Transverse colon (tissue), 4 donors: Measurements from ENCODE around the gene EYS.

Experiments
- CTCF ChIP-seq, 5 experiments: fragments of 200-600 bp in 3 of 5; fragments of 450-650 bp in 2 of 5; sonication (generic) in 3 of 5; IDR thresholded peaks; 1 replicate in 2 of 5; 2 replicates in 3 of 5; pipeline ENCODE4 v1.5.1; 2016 to 2017; ENCODE audit warnings: antibody characterized with exemption in 5 of 5, inconsistent platforms in 3 of 5, mild to moderate bottlenecking in 2 of 5, moderate library complexity in 1 of 5
- EP300 ChIP-seq: sonication (generic); formaldehyde crosslinking; IDR thresholded peaks from one replicate; pipeline ENCODE4 v1.6.1; 2017; ENCODE audit warnings: antibody characterized with exemption, low read depth
- POLR2A ChIP-seq: fragments of 450-650 bp; IDR thresholded peaks from one replicate; pipeline ENCODE4 v1.6.1; 2016; ENCODE audit warnings: antibody characterized with exemption, mild to moderate bottlenecking, moderate library complexity
- POLR2AphosphoS5 ChIP-seq, 3 donors: sonication (generic); formaldehyde crosslinking; IDR thresholded peaks; one replicate each; pipeline ENCODE4 v1.6.1; 2016; ENCODE audit warnings: antibody characterized with exemption in 3 of 3

DNA sequence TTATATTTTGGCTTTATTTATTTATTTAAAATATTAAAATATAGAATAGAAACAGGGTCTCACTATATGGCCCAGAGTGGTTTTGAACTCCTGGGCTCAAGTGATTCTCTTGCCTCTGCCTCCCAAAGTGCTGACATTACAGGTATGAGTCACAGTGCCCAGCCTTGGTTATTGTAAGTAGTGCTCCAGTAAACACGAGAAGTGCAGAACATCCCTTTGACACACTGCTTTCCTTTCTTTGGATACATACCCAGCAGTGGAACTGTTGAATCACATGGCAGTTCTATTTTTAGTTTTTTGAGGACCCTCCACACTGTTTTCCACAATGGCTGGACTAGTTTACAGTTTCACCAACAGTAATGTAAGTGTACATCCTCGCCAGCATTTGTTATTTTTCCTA is 1867.5 kb downstream of the EYS start:
- no peak for TF ChIP-seq CTCF (IDR thresholded peaks at IDR 0.05)
- no peak for TF ChIP-seq POLR2AphosphoS5 (IDR thresholded peaks at IDR 0.05)
- TF ChIP-seq POLR2A: no peak
- no peak for TF ChIP-seq EP300
